GM13976 (cell line): ENCODE data around the gene CRAT.

Experiments used
- DNase-seq: peaks from one replicate; pipeline ENCODE4 v3.0.0; 2012; ENCODE audit warnings: low spot score
- in situ Hi-C: fragments of 300-500 bp; cut with MboI; formaldehyde crosslinking; loops from one replicate; pipeline ENCODE4 v1.12.0; 2022; ENCODE audit warnings: low sequenced_read_pairs, mixed read lengths, inconsistent platforms; ENCODE audit not compliant: unreplicated experiment
- TF ChIP-seq, protein P1 (sequence below): IDR thresholded peaks from 2 replicates; pipeline ENCODE4 v1.5.1; 2012; ENCODE audit warnings: borderline replicate concordance, mild to moderate bottlenecking; ENCODE audit not compliant: insufficient read depth; ENCODE audit errors: extremely low read depth, missing control alignments, control extremely low read depth

The CRAT gene

DNA sequence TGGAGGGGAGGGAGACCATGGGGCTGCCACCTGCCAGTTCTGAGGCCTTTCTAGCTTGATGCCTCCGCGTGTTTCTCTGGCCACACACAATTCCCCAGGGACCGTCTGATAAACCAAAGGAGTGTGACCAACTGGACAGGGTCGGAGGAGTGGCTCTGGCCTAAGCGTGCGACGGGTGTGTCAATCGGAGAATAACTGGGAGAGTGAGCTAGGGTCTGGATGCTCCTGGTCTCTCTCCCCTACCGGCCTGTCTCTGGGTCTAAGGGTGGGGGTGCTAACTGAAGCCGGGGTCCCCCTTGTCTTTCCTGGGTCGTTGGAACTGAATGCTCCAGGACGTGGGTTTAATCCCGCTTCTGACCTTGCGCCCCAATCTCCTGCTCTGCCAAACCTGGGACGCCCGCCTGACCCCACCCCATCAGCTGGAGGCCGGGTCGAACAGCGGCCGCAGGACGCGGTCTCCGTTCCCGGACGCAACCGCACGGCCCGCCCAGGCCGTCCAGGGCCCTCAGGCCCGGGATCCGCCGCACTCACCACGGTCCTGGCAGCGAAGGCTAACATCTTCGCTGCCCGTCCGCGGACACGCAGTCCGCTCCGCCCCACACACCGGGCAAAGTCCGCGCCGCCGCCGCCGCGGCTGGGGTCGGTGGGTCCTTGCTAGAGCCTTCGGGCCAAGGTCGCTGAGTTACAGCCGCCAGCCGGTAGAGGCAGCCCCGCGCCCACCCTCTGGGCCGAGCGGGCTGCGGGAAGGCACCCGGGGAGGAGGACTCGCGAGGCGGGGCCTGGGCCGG, 447 bp downstream of the CRAT start:
- DNase-seq: no peak
- in situ Hi-C loops: no loop called here
- TF ChIP-seq, protein P1, sequence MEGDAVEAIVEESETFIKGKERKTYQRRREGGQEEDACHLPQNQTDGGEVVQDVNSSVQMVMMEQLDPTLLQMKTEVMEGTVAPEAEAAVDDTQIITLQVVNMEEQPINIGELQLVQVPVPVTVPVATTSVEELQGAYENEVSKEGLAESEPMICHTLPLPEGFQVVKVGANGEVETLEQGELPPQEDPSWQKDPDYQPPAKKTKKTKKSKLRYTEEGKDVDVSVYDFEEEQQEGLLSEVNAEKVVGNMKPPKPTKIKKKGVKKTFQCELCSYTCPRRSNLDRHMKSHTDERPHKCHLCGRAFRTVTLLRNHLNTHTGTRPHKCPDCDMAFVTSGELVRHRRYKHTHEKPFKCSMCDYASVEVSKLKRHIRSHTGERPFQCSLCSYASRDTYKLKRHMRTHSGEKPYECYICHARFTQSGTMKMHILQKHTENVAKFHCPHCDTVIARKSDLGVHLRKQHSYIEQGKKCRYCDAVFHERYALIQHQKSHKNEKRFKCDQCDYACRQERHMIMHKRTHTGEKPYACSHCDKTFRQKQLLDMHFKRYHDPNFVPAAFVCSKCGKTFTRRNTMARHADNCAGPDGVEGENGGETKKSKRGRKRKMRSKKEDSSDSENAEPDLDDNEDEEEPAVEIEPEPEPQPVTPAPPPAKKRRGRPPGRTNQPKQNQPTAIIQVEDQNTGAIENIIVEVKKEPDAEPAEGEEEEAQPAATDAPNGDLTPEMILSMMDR: no peak

DNA sequence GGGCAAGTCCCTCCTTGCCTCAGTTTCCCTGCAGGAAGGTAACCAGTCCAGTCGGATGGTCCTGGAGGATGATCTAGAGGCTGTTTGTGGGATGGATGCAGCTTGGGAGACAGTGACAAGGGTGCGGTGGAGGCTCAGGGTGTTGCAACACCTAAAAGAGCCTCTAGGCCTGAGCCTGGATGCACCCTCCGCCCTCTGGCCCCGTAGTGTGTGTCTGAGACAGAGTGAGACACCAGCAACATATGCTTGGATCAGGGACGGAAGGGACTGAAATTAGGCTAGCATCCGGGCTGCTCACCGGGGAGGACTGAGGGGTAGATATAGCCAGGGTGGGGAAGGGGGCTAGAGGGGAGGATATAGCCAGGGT, 1.1 kb downstream of the CRAT start:
- no peak for DNase-seq
- in situ Hi-C loops: no loop called here
- TF ChIP-seq, protein P1: no peak

DNA sequence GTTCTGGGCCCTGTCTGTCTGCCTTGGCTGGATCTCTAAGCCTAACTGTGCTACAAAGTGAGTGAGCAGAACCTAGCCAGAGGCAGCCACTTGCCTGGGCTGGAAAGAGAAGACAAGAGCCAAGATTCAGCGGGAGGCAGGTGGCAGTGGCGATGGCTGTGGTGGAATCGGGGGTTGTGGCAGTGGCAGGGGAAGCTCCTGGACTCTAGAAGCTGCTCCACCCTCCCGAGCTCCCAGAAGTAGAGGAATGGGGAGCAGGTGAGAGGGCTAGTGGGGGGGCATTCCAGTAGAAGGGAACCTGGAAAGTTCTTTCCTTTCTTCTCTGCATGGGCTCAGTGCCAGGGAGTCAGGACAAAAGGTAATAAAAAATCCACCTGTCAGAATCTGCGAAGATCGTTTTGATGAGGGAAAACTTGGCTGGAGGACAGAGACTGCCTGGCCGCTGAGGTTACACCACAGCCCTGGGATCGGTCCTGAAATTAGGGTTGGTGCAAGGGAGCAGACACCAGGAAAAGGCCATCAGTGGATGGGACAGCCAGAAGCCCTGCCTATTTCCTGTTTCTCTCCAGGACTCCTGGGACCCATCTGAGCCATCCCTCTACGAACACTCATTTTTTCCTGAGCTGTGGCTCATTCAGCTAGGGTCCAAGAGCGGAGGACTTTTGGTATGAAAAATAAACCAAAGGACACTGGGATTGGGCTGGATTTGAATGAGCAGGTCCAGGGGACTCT, 1.6 kb downstream of the CRAT start:
- DNase-seq: no peak
- TF ChIP-seq, protein P1: no peak

GRCh38 chr9:129108083-129108804, 2.3 kb downstream of the CRAT start:
- DNase-seq: no peak
- in situ Hi-C loops: no loop called here
- TF ChIP-seq, protein P1: no peak

More for the DNA sequence above, 1.6 kb downstream of the CRAT start:
- in situ Hi-C loops: no loop called here

DNA sequence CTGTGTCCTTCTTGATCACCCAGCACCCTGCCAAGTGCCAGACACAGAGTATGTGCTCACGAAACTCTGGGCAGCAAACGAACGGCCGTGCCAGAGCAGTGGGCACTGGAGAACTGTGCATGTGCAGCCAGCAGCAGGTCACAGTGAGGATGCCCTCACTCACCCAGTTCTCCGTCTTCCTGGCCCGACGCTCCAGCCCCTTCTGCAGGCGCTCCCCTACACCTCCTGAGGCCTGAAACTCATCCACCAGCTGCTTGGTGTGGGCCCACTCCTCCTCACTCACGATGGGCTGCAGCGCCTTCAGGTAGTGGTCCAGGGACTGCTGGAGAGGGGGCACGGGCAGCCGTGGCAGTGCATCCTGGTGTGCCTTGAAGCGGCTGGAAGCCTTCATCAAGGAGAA, 2.9 kb downstream of the CRAT start:
- no peak for DNase-seq
- TF ChIP-seq, protein P1: no peak
- in situ Hi-C loops: no loop called here

DNA sequence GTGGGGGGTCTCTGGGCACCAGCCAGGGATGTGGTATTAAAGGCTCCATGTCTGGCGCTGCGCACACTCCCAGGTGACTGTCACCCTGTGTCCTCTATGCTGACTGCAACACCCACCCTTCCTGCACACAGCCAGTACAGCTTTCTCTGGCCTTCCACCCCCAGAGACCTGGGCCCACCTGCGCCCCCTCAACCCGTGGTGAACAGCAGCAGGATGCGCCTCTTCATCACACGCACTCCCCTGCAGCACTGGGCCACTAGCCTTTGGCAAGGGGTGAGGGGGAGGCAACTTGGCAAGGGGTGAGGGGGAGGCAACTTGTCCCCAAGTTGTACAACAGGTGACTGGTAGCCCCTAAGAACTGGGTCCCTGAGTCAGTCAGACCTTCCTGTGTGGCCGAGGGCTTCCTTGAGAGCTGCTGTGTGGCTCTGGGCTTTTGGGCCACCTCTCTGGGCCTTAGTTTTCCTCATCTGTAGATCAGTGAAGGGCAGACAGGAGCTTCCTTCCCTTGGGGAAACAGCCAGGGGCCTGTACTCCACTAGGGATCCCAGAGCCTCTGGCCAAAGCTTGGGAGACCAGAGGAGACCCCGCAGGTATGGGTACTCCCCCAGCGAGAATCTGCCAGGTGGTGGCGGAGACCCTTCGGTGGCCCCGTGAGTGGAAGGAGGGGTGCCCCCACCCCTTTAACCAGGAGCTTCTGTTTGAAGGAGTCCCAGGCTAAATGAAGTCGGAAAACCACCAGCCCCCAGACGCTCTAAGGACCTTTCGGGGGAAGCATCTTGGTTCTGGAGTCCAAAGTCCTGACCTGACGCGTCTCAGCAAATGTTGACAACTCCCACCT, 4.5 kb downstream of the CRAT start:
- in situ Hi-C loops: no loop called here
- DNase-seq: no peak
- TF ChIP-seq, protein P1: no peak
